ENCODE data around the gene CDHR5.

The CDHR5 gene

GRCh38 chr11:638631-639331, 14.0 kb upstream of the CDHR5 start:
- DNase-seq (ENCODE audit: low spot score), result no peak
- ChIA-PET POLR2A (ENCODE audit: low non-redundant PET) (interaction anchor here (0.7 kb wide), 1 partner anchor 71 kb away, joined by 5 read pairs; no protein-coding TSS in a partner anchor), CTCF (no interaction called here)
- TF ChIP-seq CTCF (conservative IDR thresholded peaks at IDR 0.05; ENCODE audit: low read depth), result no peak
- H3K27ac ChIP-seq, result peak overlapping the region; percentile 30

GRCh38 chr11:637593-638521, 13.1 kb upstream of the CDHR5 start:
- ChIA-PET POLR2A (ENCODE audit: low non-redundant PET) (no interaction called here), CTCF (no interaction called here)
- peak overlapping the region; percentile 30; the same call in 1 of the 2 replicates for H3K27ac ChIP-seq
- DNase-seq (ENCODE audit: low spot score), result no peak
- TF ChIP-seq CTCF (conservative IDR thresholded peaks at IDR 0.05; ENCODE audit: low read depth), result no peak

GRCh38 chr11:637333-637592, 12.5 kb upstream of the CDHR5 start:
- POLR2A ChIA-PET (ENCODE audit: low non-redundant PET), result no interaction called here
- no peak overlapping the region for H3K27ac ChIP-seq
- no peak for DNase-seq (ENCODE audit: low spot score)
- TF ChIP-seq CTCF (conservative IDR thresholded peaks at IDR 0.05; ENCODE audit: low read depth), result no peak
- CTCF ChIA-PET, result no interaction called here

GRCh38 chr11:636511-637332, 12.0 kb upstream of the CDHR5 start, which contains the start of gene DRD4:
DRD4 (plus strand) TSS chr11:637269; CDS start chr11:637305, 36 bp downstream.
- no peak for DNase-seq (ENCODE audit: low spot score)
- TF ChIP-seq CTCF (conservative IDR thresholded peaks at IDR 0.05; ENCODE audit: low read depth), result no peak
- H3K27ac ChIP-seq, result no peak within 1 kb of the TSS; the same call in 1 of the 2 replicates
- ChIA-PET CTCF (no interaction called here), POLR2A (ENCODE audit: low non-redundant PET) (interaction anchor here (0.5 to 0.6 kb wide), 2 partner anchors 20 to 60 kb away, joined by 3 to 4 read pairs; no protein-coding TSS in a partner anchor)

- no peak overlapping the region for H3K27ac ChIP-seq
- no peak for TF ChIP-seq CTCF (conservative IDR thresholded peaks at IDR 0.05; ENCODE audit: low read depth)
- DNase-seq (ENCODE audit: low spot score), result no peak
- ChIA-PET POLR2A (ENCODE audit: low non-redundant PET) (interaction anchor here (0.5 to 0.6 kb wide), 2 partner anchors 21 to 61 kb away, joined by 3 to 4 read pairs; no protein-coding TSS in a partner anchor), CTCF (no interaction called here)
Measured at GRCh38 chr11:635945-636510, 11.3 kb upstream of the CDHR5 start.

- no peak for DNase-seq (ENCODE audit: low spot score)
- no peak overlapping the region for H3K27ac ChIP-seq
- CTCF ChIA-PET, result no interaction called here
- POLR2A ChIA-PET (ENCODE audit: low non-redundant PET), result no interaction called here
- no peak for TF ChIP-seq CTCF (conservative IDR thresholded peaks at IDR 0.05; ENCODE audit: low read depth)
Measured at GRCh38 chr11:630871-631270, 6.1 kb upstream of the CDHR5 start.

Measured in RWPE1 (cell line).